PC-9 (cell line): ENCODE data around the gene EYS. TPM values are rescaled to one million over a fixed set of nuclear protein-coding genes. Genes with fewer than 3 reads are reported as not detected.

ENCODE experiments used
- BruUV-seq: library from RNA; stranded (reverse); fragments of 400-500 nt; replicated peaks from 2 replicates; lab custom pipeline; 2021; lab: Mats Ljungman, UMichigan
- CTCF ChIA-PET: fragments of 300-600 bp; sonication (Branson Sonifier 250); formaldehyde crosslinking; loops from one replicate; lab custom pipeline; 2022; ENCODE audit warnings: antibody characterized with exemption; lab: Charles Lee
- POLR2A ChIA-PET: fragments of 300-600 bp; sonication (Branson Sonifier 250); formaldehyde crosslinking; loops from one replicate; lab custom pipeline; 2022; ENCODE audit warnings: antibody characterized with exemption; ENCODE audit not compliant: unreplicated experiment; lab: Charles Lee
- DNase-seq, 2 experiments: peaks; one replicate each; pipeline versions ENCODE4 v3.0.0 to v3.0.0-alpha.2; 2015 to 2022; ENCODE audit warnings: mixed read lengths in 1 of 2
- H2AFZ ChIP-seq: fragments of 200-600 bp; sonication (generic); 2 replicates; pipeline ENCODE4 v1.8.1; 2017; ENCODE audit warnings: antibody characterized with exemption
- H3F3A ChIP-seq: fragments of 200-600 bp; sonication (generic); 2 replicates; pipeline ENCODE4 v1.8.1; 2017; ENCODE audit warnings: antibody characterized with exemption, mild to moderate bottlenecking, low read depth; ENCODE audit not compliant: insufficient read depth
- H3K27ac ChIP-seq: fragments of 200-600 bp; sonication (generic); 2 replicates; pipeline ENCODE4 v1.6.1; 2016; ENCODE audit warnings: mixed run types
- H3K27me3 ChIP-seq: fragments of 200-600 bp; sonication (generic); 2 replicates; pipeline ENCODE4 v1.6.1; 2016; ENCODE audit warnings: low read depth, mixed run types; ENCODE audit not compliant: insufficient read depth
- H3K36me3 ChIP-seq: fragments of 200-600 bp; sonication (generic); 2 replicates; pipeline ENCODE4 v1.6.1; 2016; ENCODE audit warnings: low read depth, mixed run types
- H3K4me1 ChIP-seq: fragments of 200-600 bp; sonication (generic); replicated peaks from 2 replicates; pipeline ENCODE4 v1.6.1; 2016; ENCODE audit warnings: mixed run types; ENCODE audit not compliant: insufficient read depth
- H3K4me2 ChIP-seq: fragments of 200-600 bp; sonication (generic); 2 replicates; pipeline ENCODE4 v1.6.1; 2017; ENCODE audit warnings: mixed run types
- H3K4me3 ChIP-seq: fragments of 200-600 bp; sonication (generic); 2 replicates; pipeline ENCODE4 v1.6.1; 2016; ENCODE audit warnings: mixed run types
- H3K79me2 ChIP-seq: fragments of 200-600 bp; sonication (generic); 2 replicates; pipeline ENCODE4 v1.6.1; 2017; ENCODE audit warnings: low read depth, mixed run types
- H3K9me2 ChIP-seq: fragments of 200-600 bp; sonication (generic); 2 replicates; pipeline ENCODE4 v1.8.1; 2017; ENCODE audit warnings: mild to moderate bottlenecking; ENCODE audit not compliant: insufficient read depth
- H3K9me3 ChIP-seq: fragments of 200-600 bp; sonication (generic); 2 replicates; pipeline ENCODE4 v1.8.1; 2016; ENCODE audit warnings: low read depth; ENCODE audit not compliant: insufficient read depth
- H4K20me1 ChIP-seq: fragments of 200-600 bp; sonication (generic); 2 replicates; pipeline ENCODE4 v1.8.1; 2017; ENCODE audit not compliant: insufficient read depth
- CTCF ChIP-seq: fragments of 200-600 bp; sonication (generic); conservative IDR thresholded peaks from 2 replicates; pipeline ENCODE4 v1.6.1; 2017; ENCODE audit warnings: mixed run types, antibody characterized with exemption, mild to moderate bottlenecking, moderate library complexity
- EZH2 ChIP-seq: fragments of 200-600 bp; sonication (generic); IDR thresholded peaks from 2 replicates; pipeline ENCODE4 v1.8.0; 2017; ENCODE audit warnings: antibody characterized with exemption, low read depth
- intact Hi-C: fragments of 100-400 bp; cut with micrococcal nuclease; formaldehyde crosslinking; loops from one replicate; pipeline ENCODE4 v1.10.0; 2022; ENCODE audit not compliant: unreplicated experiment
- total RNA-seq: library from RNA; stranded (reverse); gene quantifications from 2 replicates; pipeline ENCODE4 v1.2.3, GENCODE V29; 2021

The EYS gene
- total RNA-seq, 1 experiment from 2014 or later, result not detected

- intact Hi-C loops, result no loop called here
- H3K4me1 ChIP-seq, result no peaks in the 10 kb centered on the region
- H2AFZ ChIP-seq, result no peak overlapping the region
- TF ChIP-seq EZH2 (no peak), CTCF (no peak)
- no peaks in the 10 kb centered on the region for H3K27me3 ChIP-seq
- H3K36me3 ChIP-seq, result peaks cover 3% of the 10 kb centered on the region; the same call in 1 of the 2 replicates
- no TSS peak for BruUV-seq
- no peaks in the 10 kb centered on the region for H3K9me3 ChIP-seq
- H3K79me2 ChIP-seq, result no peaks in the 10 kb centered on the region; the same call in 1 of the 2 replicates
- H3K9me2 ChIP-seq, result no peaks in the 10 kb centered on the region
- H3K4me2 ChIP-seq, result no peak overlapping the region
- H3F3A ChIP-seq, result peaks cover 3% of the 10 kb centered on the region; the same call in 1 of the 2 replicates
- POLR2A ChIA-PET, result no interaction called here
- H3K27ac ChIP-seq, result no peak overlapping the region
- H3K4me3 ChIP-seq, result no peak overlapping the region
- CTCF ChIA-PET, result no interaction called here
- DNase-seq, result no peak
- peaks cover 4% of the 10 kb centered on the region for H4K20me1 ChIP-seq
Measured at GRCh38 chr6:63690221-63690620, 2016.8 kb downstream of the EYS start.

DNA sequence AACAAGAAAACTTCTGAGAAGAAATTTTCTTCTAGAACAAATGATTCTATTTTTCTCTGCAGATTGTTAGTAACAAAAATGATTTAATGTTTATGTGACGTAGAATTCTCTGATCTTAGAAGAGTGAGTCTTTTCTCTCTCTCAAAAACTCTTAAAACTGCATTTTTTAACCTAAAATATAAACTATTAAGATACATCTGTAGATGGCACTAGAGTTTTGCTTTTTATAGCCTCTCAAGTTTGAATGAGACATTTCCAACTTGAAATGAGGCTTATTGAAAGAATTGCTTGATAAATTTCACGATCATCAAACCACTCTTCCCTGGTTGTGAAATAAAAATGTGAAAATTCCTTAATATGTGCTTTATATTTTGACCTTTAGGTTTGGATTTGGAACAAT, 2017.6 kb downstream of the EYS start:
- Histone ChIP-seq H3K4me3 (no peak overlapping the region), H4K20me1 (peaks cover 4% of the 10 kb centered on the region; the same call in 1 of the 2 replicates), H3K4me1 (no peaks in the 10 kb centered on the region), H3K4me2 (no peak overlapping the region), H3K79me2 (no peaks in the 10 kb centered on the region; the same call in 1 of the 2 replicates), H3K36me3 (peaks cover 2% of the 10 kb centered on the region; the same call in 1 of the 2 replicates), H3K9me3 (no peaks in the 10 kb centered on the region), H3K9me2 (no peaks in the 10 kb centered on the region), H3K27me3 (no peaks in the 10 kb centered on the region), H3K27ac (no peak overlapping the region), H2AFZ (no peak overlapping the region), H3F3A (peaks cover 3% of the 10 kb centered on the region)
- intact Hi-C loops, result no loop called here
- no TSS peak for BruUV-seq
- ChIA-PET CTCF (no interaction called here), POLR2A (interaction anchor here (0.5 kb wide), 1 partner anchor 61 kb away, joined by 4 read pairs; no protein-coding TSS in a partner anchor)
- TF ChIP-seq CTCF (no peak), EZH2 (no peak)
- no peak for DNase-seq

- intact Hi-C loops, result no loop called here
- POLR2A ChIA-PET, result interaction anchor here (0.6 kb wide), 1 partner anchor 158 kb away, joined by 3 read pairs; no protein-coding TSS in a partner anchor
- no peak overlapping the region for H3K4me3 ChIP-seq
- no peak overlapping the region for H3K27ac ChIP-seq
- CTCF ChIA-PET, result interaction anchor here (0.6 kb wide), 1 partner anchor 91 kb away, joined by 3 read pairs; no protein-coding TSS in a partner anchor
- no peak overlapping the region for H2AFZ ChIP-seq
- H3K27me3 ChIP-seq, result no peaks in the 10 kb centered on the region
- H3K9me2 ChIP-seq, result no peaks in the 10 kb centered on the region; the same call in 1 of the 2 replicates
- TF ChIP-seq EZH2 (no peak), CTCF (no peak)
- no peaks in the 10 kb centered on the region for H3K9me3 ChIP-seq
- no peak for DNase-seq
- no peak overlapping the region for H3K4me2 ChIP-seq
- peaks cover 7% of the 10 kb centered on the region; the same call in 1 of the 2 replicates for H4K20me1 ChIP-seq
- no peaks in the 10 kb centered on the region for H3K4me1 ChIP-seq
- peaks cover 11% of the 10 kb centered on the region for H3K36me3 ChIP-seq
- H3F3A ChIP-seq, result peaks cover 3% of the 10 kb centered on the region
- peaks cover 18% of the 10 kb centered on the region for H3K79me2 ChIP-seq
- no TSS peak for BruUV-seq
Measured at GRCh38 chr6:63685446-63686379, 2021.3 kb downstream of the EYS start.
